ENCODE data around the gene RNF213.

RNF213 gene

DNA sequence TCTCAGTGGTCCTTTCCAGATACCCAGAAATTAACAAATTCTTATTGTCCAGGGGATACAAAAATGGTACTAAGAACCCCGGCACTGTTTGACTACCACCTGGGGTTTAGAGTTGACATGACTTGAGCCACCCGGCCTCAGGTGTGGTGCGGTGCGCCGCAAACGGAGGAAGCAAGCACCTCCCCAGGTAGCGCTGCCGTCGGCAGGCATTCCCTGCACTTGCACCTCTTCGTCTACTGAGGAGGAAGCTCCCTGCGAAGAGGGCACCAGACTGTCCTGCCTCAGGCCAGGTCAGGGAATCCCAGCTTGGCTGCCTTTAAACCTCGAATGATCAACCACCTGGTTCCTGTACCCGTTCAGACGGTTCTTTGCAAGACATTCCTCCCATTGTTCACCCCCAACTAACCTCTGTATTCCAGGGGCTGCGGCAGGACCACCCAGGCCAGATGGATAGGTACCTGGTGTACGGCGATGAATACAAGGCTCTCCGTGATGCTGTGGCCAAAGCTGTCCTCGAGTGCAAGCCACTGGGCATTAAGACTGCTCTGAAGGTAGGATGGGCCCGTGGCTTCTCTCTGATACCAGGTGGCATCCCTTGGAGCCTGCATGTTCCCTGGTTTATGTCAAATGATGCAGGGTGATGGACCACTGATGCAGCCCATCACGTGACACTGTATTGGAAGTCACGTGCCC is 113.5 kb downstream of the RNF213 start:
- Histone ChIP-seq H3K36me3 (ENCODE audit: control insufficient read depth in 2 of 2, insufficient read depth in 1 of 2, low read length in 2 of 2) (peaks cover 41 to 97% of the 10 kb centered on the region in 2 experiments), H3K27ac (ENCODE audit: extremely low read depth, low read depth, low read length) (no peak overlapping the region), H3K4me1 (ENCODE audit: control insufficient read depth, insufficient read depth, low read length) (no peaks in the 10 kb centered on the region), H3K4me3 (ENCODE audit: low read depth, low read length) (no peak overlapping the region), H3K9me3 (ENCODE audit: control insufficient read depth, insufficient read depth, low read depth, low read length) (no peaks in the 10 kb centered on the region)
- no peak for TF ChIP-seq ZNF211 (tag by site-specific recombination; IDR thresholded peaks at IDR 0.05; ENCODE audit: low read depth)
- no peak for TF ChIP-seq HOXA7 (CRISPR knock-in tag; IDR thresholded peaks at IDR 0.05; ENCODE audit: borderline replicate concordance)
- no peak for TF ChIP-seq ZBTB17 (tag by site-specific recombination; IDR thresholded peaks at IDR 0.05)
- TF ChIP-seq ZNF16 (tag by site-specific recombination; IDR thresholded peaks at IDR 0.05; ENCODE audit: low read depth): no peak
- TF ChIP-seq ZFP41 (tag by site-specific recombination; IDR thresholded peaks at IDR 0.05; ENCODE audit: borderline replicate concordance): no peak
- TF ChIP-seq, protein P1, sequence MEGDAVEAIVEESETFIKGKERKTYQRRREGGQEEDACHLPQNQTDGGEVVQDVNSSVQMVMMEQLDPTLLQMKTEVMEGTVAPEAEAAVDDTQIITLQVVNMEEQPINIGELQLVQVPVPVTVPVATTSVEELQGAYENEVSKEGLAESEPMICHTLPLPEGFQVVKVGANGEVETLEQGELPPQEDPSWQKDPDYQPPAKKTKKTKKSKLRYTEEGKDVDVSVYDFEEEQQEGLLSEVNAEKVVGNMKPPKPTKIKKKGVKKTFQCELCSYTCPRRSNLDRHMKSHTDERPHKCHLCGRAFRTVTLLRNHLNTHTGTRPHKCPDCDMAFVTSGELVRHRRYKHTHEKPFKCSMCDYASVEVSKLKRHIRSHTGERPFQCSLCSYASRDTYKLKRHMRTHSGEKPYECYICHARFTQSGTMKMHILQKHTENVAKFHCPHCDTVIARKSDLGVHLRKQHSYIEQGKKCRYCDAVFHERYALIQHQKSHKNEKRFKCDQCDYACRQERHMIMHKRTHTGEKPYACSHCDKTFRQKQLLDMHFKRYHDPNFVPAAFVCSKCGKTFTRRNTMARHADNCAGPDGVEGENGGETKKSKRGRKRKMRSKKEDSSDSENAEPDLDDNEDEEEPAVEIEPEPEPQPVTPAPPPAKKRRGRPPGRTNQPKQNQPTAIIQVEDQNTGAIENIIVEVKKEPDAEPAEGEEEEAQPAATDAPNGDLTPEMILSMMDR (tag by site-specific recombination; IDR thresholded peaks at IDR 0.05): no peak
- TF ChIP-seq, protein P2, sequence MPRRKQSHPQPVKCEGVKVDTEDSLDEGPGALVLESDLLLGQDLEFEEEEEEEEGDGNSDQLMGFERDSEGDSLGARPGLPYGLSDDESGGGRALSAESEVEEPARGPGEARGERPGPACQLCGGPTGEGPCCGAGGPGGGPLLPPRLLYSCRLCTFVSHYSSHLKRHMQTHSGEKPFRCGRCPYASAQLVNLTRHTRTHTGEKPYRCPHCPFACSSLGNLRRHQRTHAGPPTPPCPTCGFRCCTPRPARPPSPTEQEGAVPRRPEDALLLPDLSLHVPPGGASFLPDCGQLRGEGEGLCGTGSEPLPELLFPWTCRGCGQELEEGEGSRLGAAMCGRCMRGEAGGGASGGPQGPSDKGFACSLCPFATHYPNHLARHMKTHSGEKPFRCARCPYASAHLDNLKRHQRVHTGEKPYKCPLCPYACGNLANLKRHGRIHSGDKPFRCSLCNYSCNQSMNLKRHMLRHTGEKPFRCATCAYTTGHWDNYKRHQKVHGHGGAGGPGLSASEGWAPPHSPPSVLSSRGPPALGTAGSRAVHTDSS (tag by site-specific recombination; IDR thresholded peaks at IDR 0.05): no peak
- no peak for TF ChIP-seq ZNF558 (tag by site-specific recombination; IDR thresholded peaks at IDR 0.05)
- no peak for TF ChIP-seq ZNF600 (tag by site-specific recombination; IDR thresholded peaks at IDR 0.05)
- TF ChIP-seq ZNF214 (tag by site-specific recombination; IDR thresholded peaks at IDR 0.05; ENCODE audit: borderline replicate concordance): no peak
- TF ChIP-seq ZNF24 (tag by site-specific recombination; IDR thresholded peaks at IDR 0.05): no peak
- TF ChIP-seq ZNF555 (tag by site-specific recombination; conservative IDR thresholded peaks at IDR 0.05): no peak
- no peak for TF ChIP-seq RBAK (tag by site-specific recombination; IDR thresholded peaks at IDR 0.05)
- no peak for TF ChIP-seq ZNF544 (tag by site-specific recombination; IDR thresholded peaks at IDR 0.05)
- no peak for TF ChIP-seq ZNF202 (tag by site-specific recombination; IDR thresholded peaks at IDR 0.05; ENCODE audit: borderline replicate concordance)
- CTCF ChIA-PET: no interaction called here
- POLR2A ChIA-PET: interaction anchor here (0.6 kb wide), 1 partner anchor 740 kb away, joined by 4 read pairs; no protein-coding TSS in a partner anchor

DNA sequence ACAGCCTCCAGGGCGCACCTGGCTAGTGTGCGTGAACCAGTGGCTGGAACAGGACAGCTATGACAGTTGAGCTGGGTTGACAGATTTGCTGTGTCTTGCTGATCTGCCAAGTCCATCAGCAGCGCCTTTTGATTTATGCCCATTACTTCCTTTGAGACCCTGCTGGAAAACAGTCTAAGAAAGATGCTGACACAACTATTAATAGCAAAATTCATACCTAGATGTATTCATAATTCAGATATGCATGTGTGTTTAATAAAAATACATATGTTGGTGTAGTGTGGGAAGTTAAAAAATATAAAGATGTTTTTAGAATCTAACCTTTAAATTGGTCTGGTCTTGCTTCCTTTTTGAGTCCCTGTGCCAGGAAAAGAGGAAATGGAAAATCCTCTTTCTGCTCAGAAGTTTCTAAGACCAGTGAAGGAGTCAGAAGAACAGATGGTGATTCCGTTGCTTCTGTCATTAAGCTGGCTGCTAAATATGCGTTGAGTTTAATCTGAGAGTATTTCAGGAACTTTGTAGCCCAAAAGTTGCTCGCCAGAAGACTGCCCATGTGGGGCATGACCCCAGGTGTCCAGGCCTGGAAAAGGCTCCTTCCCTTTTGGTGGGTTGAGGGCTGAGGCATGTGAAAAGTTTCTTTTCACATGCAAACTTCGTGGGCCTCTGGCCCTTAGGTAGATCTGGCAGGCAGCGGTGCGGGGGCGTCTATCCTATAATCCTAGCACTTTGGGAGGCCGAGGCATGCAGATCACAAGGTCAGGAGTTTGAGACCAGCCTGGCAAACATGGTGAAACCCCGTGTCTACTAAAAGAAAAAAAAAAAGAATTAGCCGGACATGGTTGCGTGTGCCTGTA is 114.3 kb downstream of the RNF213 start:
- H3K27ac ChIP-seq (ENCODE audit: extremely low read depth, low read depth, low read length): no peak overlapping the region
- CTCF ChIA-PET: no interaction called here
- H3K9me3 ChIP-seq (ENCODE audit: control insufficient read depth, insufficient read depth, low read depth, low read length): no peaks in the 10 kb centered on the region
- peaks cover 38 to 97% of the 10 kb centered on the region in 2 experiments for H3K36me3 ChIP-seq (ENCODE audit: control insufficient read depth in 2 of 2, insufficient read depth in 1 of 2, low read length in 2 of 2)
- POLR2A ChIA-PET: no interaction called here
- no peaks in the 10 kb centered on the region for H3K4me1 ChIP-seq (ENCODE audit: control insufficient read depth, insufficient read depth, low read length)
- H3K4me3 ChIP-seq (ENCODE audit: low read depth, low read length): no peak overlapping the region
- TF ChIP-seq ZNF560 (tag by site-specific recombination; IDR thresholded peaks at IDR 0.05; ENCODE audit: borderline replicate concordance) (no peak), GLIS2 (tag by site-specific recombination; IDR thresholded peaks at IDR 0.05) (no peak), ZNF558 (tag by site-specific recombination; IDR thresholded peaks at IDR 0.05) (no peak), GFI1B (tag by site-specific recombination; IDR thresholded peaks at IDR 0.05) (no peak), ZNF311 (tag by site-specific recombination; IDR thresholded peaks at IDR 0.05; ENCODE audit: borderline replicate concordance) (no peak), ZNF621 (tag by site-specific recombination; IDR thresholded peaks at IDR 0.05) (no peak), ZSCAN23 (tag by site-specific recombination; IDR thresholded peaks at IDR 0.05) (no peak), ZNF19 (tag by site-specific recombination; IDR thresholded peaks at IDR 0.05; ENCODE audit: low read depth) (no peak), ZNF169 (tag by site-specific recombination; IDR thresholded peaks at IDR 0.05) (no peak)
- TF ChIP-seq, protein P3, sequence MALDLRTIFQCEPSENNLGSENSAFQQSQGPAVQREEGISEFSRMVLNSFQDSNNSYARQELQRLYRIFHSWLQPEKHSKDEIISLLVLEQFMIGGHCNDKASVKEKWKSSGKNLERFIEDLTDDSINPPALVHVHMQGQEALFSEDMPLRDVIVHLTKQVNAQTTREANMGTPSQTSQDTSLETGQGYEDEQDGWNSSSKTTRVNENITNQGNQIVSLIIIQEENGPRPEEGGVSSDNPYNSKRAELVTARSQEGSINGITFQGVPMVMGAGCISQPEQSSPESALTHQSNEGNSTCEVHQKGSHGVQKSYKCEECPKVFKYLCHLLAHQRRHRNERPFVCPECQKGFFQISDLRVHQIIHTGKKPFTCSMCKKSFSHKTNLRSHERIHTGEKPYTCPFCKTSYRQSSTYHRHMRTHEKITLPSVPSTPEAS (tag by site-specific recombination; IDR thresholded peaks at IDR 0.05): no peak
- TF ChIP-seq, protein P4, sequence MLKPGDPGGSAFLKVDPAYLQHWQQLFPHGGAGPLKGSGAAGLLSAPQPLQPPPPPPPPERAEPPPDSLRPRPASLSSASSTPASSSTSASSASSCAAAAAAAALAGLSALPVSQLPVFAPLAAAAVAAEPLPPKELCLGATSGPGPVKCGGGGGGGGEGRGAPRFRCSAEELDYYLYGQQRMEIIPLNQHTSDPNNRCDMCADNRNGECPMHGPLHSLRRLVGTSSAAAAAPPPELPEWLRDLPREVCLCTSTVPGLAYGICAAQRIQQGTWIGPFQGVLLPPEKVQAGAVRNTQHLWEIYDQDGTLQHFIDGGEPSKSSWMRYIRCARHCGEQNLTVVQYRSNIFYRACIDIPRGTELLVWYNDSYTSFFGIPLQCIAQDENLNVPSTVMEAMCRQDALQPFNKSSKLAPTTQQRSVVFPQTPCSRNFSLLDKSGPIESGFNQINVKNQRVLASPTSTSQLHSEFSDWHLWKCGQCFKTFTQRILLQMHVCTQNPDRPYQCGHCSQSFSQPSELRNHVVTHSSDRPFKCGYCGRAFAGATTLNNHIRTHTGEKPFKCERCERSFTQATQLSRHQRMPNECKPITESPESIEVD (tag by site-specific recombination; IDR thresholded peaks at IDR 0.05): no peak
- TF ChIP-seq, protein P5, sequence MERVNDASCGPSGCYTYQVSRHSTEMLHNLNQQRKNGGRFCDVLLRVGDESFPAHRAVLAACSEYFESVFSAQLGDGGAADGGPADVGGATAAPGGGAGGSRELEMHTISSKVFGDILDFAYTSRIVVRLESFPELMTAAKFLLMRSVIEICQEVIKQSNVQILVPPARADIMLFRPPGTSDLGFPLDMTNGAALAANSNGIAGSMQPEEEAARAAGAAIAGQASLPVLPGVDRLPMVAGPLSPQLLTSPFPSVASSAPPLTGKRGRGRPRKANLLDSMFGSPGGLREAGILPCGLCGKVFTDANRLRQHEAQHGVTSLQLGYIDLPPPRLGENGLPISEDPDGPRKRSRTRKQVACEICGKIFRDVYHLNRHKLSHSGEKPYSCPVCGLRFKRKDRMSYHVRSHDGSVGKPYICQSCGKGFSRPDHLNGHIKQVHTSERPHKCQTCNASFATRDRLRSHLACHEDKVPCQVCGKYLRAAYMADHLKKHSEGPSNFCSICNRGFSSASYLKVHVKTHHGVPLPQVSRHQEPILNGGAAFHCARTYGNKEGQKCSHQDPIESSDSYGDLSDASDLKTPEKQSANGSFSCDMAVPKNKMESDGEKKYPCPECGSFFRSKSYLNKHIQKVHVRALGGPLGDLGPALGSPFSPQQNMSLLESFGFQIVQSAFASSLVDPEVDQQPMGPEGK (tag by site-specific recombination; IDR thresholded peaks at IDR 0.05): no peak

All from HEK293 (cell line).